GM19467 (cell line): ENCODE data around the gene PRKRIP1.
"Not testable (repeated sequence)": the region's sequence is repeated elsewhere in the genome, so short reads cannot be mapped to it uniquely, and the experiment has no call there.

Source experiments
- ATAC-seq: cut with Tn5 transposase; IDR thresholded peaks from one replicate; pipeline ENCODE4 v1.9.1; 2021; ENCODE audit warnings: mild to moderate bottlenecking, moderate library complexity; ENCODE audit not compliant: unreplicated experiment

The PRKRIP1 gene, protein sequence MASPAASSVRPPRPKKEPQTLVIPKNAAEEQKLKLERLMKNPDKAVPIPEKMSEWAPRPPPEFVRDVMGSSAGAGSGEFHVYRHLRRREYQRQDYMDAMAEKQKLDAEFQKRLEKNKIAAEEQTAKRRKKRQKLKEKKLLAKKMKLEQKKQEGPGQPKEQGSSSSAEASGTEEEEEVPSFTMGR

GRCh38 chr7:102395873-102396709 is at the start of gene PRKRIP1:
Gene PRKRIP1, plus strand, starts transcription at chr7:102396363. Its CDS starts 49 bp downstream, at chr7:102396412.
- peak; percentile 96 for ATAC-seq

- not testable (repeated sequence) for ATAC-seq
Observed at GRCh38 chr7:102346983-102347382, 49.2 kb upstream of the PRKRIP1 start.

- ATAC-seq, result not testable (repeated sequence)
Observed at GRCh38 chr7:102356344-102356743, 39.8 kb upstream of the PRKRIP1 start, which contains the start of gene SPDYE6. Gene SPDYE6, minus strand, starts transcription at chr7:102356444. Its CDS starts 421 bp downstream, at chr7:102356023.

GRCh38 chr7:102363549-102364393 is 32.4 kb upstream of the PRKRIP1 start:
- ATAC-seq, result peak; percentile 98

DNA sequence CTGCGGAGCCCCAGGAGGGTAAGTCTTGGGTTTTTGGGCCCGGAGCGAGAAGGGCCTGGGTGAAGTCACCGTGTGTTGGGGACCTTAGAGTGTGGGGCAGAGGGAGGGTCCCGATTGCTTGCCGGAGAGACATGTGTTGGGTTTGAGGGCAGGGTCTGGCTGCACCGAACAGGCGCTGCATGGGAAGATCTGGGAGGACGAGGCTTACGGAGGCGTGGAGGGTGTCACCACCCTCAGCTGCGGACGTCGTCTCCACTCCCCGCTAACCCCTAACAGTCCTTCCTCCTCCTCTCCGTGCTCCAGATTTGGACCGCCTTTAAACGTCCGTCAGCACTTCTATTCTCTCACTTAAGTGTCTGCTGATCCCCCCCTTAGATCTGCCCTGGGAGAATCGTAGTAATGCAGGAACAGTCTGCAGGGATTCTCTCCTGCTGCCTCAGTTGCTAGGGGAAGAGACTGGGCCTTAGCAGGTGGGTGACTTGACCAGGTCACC is 31.7 kb upstream of the PRKRIP1 start:
- not testable (repeated sequence) for ATAC-seq

- not testable (repeated sequence) for ATAC-seq
Observed at GRCh38 chr7:102365390-102365789, 30.8 kb upstream of the PRKRIP1 start.

- ATAC-seq, result not testable (repeated sequence)
Observed at GRCh38 chr7:102370038-102370437, 26.1 kb upstream of the PRKRIP1 start.

GRCh38 chr7:102372796-102373195 is 23.4 kb upstream of the PRKRIP1 start:
- not testable (repeated sequence) for ATAC-seq

- no peak for ATAC-seq
Observed at GRCh38 chr7:102376964-102377466, 19.1 kb upstream of the PRKRIP1 start.

DNA sequence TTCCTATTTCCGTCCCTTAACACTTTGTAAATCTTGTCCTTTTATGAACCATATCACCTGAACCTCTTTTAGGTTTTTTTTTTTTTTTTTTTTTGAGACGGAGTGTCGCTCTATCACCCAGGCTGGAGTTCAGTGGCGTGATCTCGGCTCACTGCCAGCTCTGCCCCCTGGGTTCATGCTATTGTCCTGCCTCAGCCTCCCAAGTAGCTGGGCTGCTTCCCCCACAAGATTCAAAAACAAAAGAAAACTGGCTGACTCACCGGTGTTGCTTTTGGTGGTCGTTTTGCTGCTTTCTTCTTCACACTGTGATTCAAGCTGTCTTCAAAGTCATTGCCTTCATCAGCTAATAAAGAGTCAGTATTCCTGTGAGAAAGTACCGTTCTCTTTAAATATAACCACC is 15.3 kb upstream of the PRKRIP1 start:
- not testable (repeated sequence) for ATAC-seq

DNA sequence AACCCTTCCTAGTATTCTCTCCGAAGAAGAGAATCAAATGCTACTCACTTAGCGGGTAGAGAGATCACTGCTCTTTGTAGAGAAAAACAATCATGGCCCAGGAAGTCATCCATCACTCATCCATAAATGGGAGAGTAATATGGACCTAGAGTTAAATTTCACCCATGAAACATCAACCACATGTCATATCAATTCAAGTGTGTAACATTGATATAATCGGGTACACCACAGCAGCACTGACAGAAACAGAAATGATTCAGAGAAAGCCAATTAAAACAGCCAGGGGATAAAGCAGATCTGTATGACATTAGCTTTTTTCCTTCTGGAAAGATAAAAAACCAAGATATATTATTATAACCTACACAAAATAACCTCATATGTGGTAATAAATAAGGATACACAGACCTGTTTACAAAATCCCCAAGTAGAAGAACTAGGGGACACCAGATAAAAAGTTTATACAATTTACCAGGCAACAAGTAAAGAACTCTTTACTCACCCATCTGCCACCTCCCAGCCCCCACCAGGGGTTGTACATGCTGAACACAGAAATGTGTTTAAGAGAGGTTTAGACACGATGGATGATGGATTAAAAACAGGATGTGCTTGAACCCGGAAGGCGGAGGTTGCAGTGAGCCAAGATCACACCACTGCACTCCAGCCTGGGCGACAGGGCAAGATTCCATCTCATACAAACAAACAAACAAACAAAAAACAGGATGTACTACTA is 14.3 kb upstream of the PRKRIP1 start:
- ATAC-seq, result not testable (repeated sequence)

DNA sequence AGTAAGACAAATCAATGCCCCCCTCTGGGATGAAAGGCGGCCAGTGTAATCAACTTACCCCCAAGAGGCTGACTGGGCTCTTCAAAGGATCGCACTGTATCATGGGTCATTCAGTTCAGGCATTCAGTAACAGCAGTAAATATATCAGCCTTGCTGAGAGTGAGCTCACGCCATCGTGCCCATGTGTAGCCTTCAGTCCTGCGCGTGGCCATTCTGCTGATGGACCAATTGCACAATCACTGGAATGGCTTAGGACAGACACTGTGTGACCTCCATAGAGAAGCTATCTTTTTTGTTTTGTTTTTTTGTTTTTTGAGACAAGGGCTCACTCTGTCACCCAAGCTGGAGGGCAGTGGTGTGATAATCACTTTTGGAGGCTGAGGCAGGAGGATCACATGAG is 9.1 kb upstream of the PRKRIP1 start:
- ATAC-seq, result no peak

DNA sequence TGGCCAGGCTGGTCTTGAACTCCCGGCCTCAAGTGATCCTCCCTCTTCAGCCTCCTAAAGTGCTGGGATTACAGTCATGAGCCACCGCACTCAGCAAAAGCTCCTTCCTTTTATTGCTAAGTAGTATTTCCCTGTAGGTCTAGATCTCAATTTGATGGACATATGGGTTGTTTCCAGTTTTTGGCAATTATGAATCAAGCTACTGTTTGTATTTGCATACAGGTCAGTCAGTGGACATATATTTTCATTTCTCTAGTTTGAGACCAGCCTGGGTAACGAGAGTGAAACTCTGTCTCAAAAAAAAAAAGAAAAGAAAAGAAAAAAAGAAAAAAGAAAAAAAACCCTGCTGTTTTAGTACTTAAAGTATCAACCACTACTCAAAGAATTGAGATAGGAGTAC is 6.4 kb upstream of the PRKRIP1 start:
- ATAC-seq, result no peak

GRCh38 chr7:102390697-102391484 is 5.3 kb upstream of the PRKRIP1 start:
- ATAC-seq, result no peak

DNA sequence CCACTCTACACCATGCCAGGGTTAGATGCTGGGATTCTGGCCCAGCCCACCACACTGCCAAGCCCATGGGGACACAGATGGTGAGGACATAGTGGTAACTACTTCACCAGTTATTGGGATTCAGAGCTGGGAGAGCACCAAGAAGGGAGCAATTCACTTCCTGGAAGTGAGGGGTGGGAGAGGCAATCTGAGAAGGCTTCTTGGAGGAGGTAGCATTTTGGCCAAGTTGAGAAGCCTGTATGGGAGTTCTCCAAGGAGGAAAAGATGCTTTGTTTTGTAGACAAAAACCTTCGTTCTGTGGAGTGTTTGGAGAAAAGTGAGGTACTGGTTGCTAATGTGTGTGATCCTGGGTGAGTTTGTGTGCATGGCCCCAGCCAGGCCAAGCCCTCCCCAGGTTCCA is 3.8 kb upstream of the PRKRIP1 start:
- no peak for ATAC-seq

DNA sequence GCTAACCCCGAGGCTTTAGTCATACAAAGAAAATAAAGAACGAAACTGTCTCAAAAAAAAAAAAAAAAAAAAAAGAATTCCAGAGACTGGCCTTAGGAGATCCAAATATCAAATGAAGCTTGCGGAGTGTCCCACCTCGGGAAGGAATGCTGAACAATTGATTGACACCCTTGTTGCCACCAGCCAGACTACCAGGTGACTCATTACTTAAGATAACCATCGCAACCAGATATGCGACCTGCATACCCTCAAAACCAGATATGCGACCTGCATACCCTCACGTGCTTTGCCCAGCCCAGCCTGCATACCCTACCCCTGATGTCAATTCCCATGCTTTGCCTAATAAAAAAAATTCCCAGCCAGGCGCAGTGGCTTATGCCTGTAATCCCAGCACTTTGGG is 2.7 kb upstream of the PRKRIP1 start:
- no peak for ATAC-seq

DNA sequence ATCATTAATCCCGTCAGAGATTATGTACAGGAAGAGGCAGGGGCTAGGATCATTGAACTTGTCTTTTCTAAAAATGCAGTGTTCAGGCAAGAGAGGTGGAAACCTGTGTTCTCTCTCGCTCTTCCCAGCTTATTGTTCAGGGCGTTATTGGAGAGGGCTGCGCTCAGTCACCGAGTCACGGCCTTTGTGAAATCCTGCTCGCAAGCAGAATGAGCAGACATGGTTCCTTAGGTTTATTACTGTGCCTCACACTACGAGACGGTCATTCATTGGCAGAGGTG is 631 bp upstream of the PRKRIP1 start:
- ATAC-seq, result no peak

DNA sequence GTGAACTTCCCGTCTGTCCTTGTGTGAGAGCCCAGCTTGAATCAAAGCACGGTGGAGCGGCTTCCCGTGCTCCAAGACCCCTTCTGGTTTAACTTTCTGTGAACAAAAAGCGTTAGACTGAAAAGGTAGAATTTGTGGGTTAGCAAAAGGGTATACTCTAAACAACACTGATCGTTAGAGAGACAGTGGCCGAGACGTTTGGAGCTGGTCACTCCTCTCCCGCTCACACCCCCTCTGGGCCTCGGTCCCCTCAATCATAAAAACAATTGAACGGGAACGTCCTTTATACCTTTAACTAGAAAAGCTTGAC is 502 bp downstream of the PRKRIP1 start:
- ATAC-seq, result no peak

- no peak for ATAC-seq
Observed at GRCh38 chr7:102398543-102398942, 2.4 kb downstream of the PRKRIP1 start.

DNA sequence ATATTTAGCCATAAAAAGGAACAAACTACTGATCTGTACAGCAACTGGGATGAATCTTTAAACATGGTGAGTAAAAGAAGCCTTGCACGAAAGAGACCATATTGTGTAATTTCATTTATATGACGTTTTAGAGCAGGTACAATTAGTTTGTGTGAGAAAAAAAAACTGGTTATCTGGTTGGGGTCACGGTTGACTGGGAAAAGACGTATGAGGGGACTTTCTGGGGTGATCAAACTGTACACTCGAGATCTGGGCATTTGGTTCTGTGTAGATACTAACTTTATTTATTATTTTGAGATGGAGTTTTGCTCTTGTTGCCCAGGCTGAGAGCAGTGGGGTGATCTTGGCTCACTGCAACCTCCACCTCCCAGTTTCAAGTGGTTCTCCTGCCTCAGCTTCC is 4.2 kb downstream of the PRKRIP1 start:
- ATAC-seq, result no peak
